ENCODE data around the gene TBX15. TPM values are rescaled to one million over a fixed set of nuclear protein-coding genes. Genes with fewer than 3 reads are reported as not detected.

The TBX15 gene
- total RNA-seq, 1 donor: under 0.01 TPM

- no peak overlapping the region for H3K4me3 ChIP-seq (ENCODE audit: low read depth, low read length)
- no peak for DNase-seq (ENCODE audit: low read depth)
- TF ChIP-seq CTCF (IDR thresholded peaks at IDR 0.05; ENCODE audit: insufficient read depth, low read depth, low read length): no peak
These were observed 15.1 kb downstream of the TBX15 start for GRCh38 chr1:118973032-118973431.

GRCh38 chr1:118970451-118970850 is 17.7 kb downstream of the TBX15 start:
- TF ChIP-seq CTCF (IDR thresholded peaks at IDR 0.05; ENCODE audit: insufficient read depth, low read depth, low read length): no peak
- DNase-seq (ENCODE audit: low read depth): no peak
- H3K4me3 ChIP-seq (ENCODE audit: low read depth, low read length): no peak overlapping the region

- no peak for TF ChIP-seq CTCF (IDR thresholded peaks at IDR 0.05; ENCODE audit: insufficient read depth, low read depth, low read length)
- peak; percentile 49 for DNase-seq (ENCODE audit: low read depth)
- H3K4me3 ChIP-seq (ENCODE audit: low read depth, low read length): no peak overlapping the region
These were observed 24.4 kb downstream of the TBX15 start for GRCh38 chr1:118963456-118964430.

- no peak overlapping the region for H3K4me3 ChIP-seq (ENCODE audit: low read depth, low read length)
- no peak for TF ChIP-seq CTCF (IDR thresholded peaks at IDR 0.05; ENCODE audit: insufficient read depth, low read depth, low read length)
- DNase-seq (ENCODE audit: low read depth): no peak
These were observed 25.0 kb downstream of the TBX15 start for GRCh38 chr1:118963138-118963455.

- TF ChIP-seq CTCF (IDR thresholded peaks at IDR 0.05; ENCODE audit: insufficient read depth, low read depth, low read length): no peak
- no peak overlapping the region for H3K4me3 ChIP-seq (ENCODE audit: low read depth, low read length)
- no peak for DNase-seq (ENCODE audit: low read depth)
These were observed 27.0 kb downstream of the TBX15 start for GRCh38 chr1:118961156-118961555.

- H3K4me3 ChIP-seq (ENCODE audit: low read depth, low read length): no peak overlapping the region
- TF ChIP-seq CTCF (IDR thresholded peaks at IDR 0.05; ENCODE audit: insufficient read depth, low read depth, low read length): no peak
- peak; percentile 21 for DNase-seq (ENCODE audit: low read depth)
These were observed 27.5 kb downstream of the TBX15 start for GRCh38 chr1:118960567-118961136.

Data from fibroblast of villous mesenchyme (primary cell).